HCT116 (cell line): ENCODE measurements around the gene JAM3. TPM values are rescaled to one million over a fixed set of nuclear protein-coding genes. Genes with fewer than 3 reads are reported as not detected.

Experiments
- ATAC-seq: fragments of 200-7000 bp; cut with Tn5 transposase; 2 replicates; pipeline ENCODE4 v1.9.1; 2020; ENCODE audit warnings: mild to moderate bottlenecking, moderate library complexity
- BruUV-seq: library from RNA; stranded (reverse); fragments of 400-500 nt; replicated peaks from 2 replicates; lab custom pipeline; 2021; lab: Mats Ljungman, UMichigan
- CTCF ChIA-PET: fragments of 300-600 bp; sonication (Branson Sonifier 250); formaldehyde crosslinking; loops from one replicate; lab custom pipeline; 2021; ENCODE audit warnings: antibody characterized with exemption; lab: Charles Lee
- POLR2A ChIA-PET: fragments of 300-600, 350-600 bp; sonication (Branson Sonifier 250); formaldehyde crosslinking; loops from one replicate; lab custom pipeline; 2021; ENCODE audit warnings: antibody characterized with exemption; lab: Charles Lee
- RAD21 ChIA-PET, 2 experiments: fragments of 300-600 bp; sonication (Branson Sonifier 250); formaldehyde crosslinking; loops; one replicate each; lab custom pipeline; 2023; ENCODE audit warnings: low total read pairs in 2 of 2; ENCODE audit not compliant: uncharacterized antibody in 2 of 2, unreplicated experiment in 2 of 2, low non-redundant PET in 1 of 2; lab: Charles Lee
- DNase-seq: peaks from one replicate; pipeline ENCODE4 v3.0.0-alpha.2; 2010; ENCODE audit warnings: low read depth, low spot score
- H2AFZ ChIP-seq: fragments of 200-600 bp; shearing (Covaris generic), sonication (generic); 2 replicates; pipeline ENCODE4 v1.6.1; 2017; ENCODE audit warnings: low read depth, mixed run types, mixed read lengths, antibody characterized with exemption, low read length; ENCODE audit not compliant: poor library complexity, severe bottlenecking
- H3K27ac ChIP-seq: 2 replicates; pipeline ENCODE4 v1.5.1; 2012; ENCODE audit warnings: low read depth, low read length
- H3K27me3 ChIP-seq: fragments of 200-600 bp; sonication (generic); 2 replicates; pipeline ENCODE4 v1.6.1; 2016; ENCODE audit warnings: mixed run types, low read length, mixed read lengths; ENCODE audit not compliant: insufficient read depth
- H3K36me3 ChIP-seq, 2 experiments: fragments of 200-500 bp in 1 of 2; fragments of 200-600 bp in 1 of 2; sonication (Bioruptor generic) in 1 of 2; sonication (generic) in 1 of 2; 2 replicates each; pipeline versions ENCODE4 v1.5.1 to v1.6.1; 2014 to 2016; ENCODE audit warnings: low read length in 2 of 2, inconsistent platforms in 1 of 2, mixed read lengths in 1 of 2, mixed run types in 1 of 2; ENCODE audit not compliant: insufficient read depth in 2 of 2, control insufficient read depth in 1 of 2
- H3K4me1 ChIP-seq, 2 experiments: fragments of 200-600 bp in 1 of 2; sonication (generic) in 1 of 2; 2 replicates each; pipeline versions ENCODE4 v1.5.1 to v1.6.1; 2012 to 2017; ENCODE audit warnings: low read length in 2 of 2, inconsistent platforms in 1 of 2, mild to moderate bottlenecking in 1 of 2, mixed read lengths in 1 of 2, mixed run types in 1 of 2, moderate library complexity in 1 of 2; ENCODE audit not compliant: insufficient read depth in 2 of 2, control insufficient read depth in 1 of 2
- H3K4me2 ChIP-seq: fragments of 200-600 bp; sonication (generic); 2 replicates; pipeline ENCODE4 v1.6.1; 2017; ENCODE audit warnings: mixed run types, low read length, mixed read lengths
- H3K4me3 ChIP-seq, 2 experiments: fragments of 200-600 bp in 1 of 2; sonication (generic) in 1 of 2; replicated peaks in 1 of 2; 2 replicates each; pipeline ENCODE4 v1.5.1; 2011 to 2016; ENCODE audit warnings: low read length in 2 of 2, control low read depth in 1 of 2, low read depth in 1 of 2, mild to moderate bottlenecking in 1 of 2, mixed read lengths in 1 of 2, mixed run types in 1 of 2
- H3K79me2 ChIP-seq: fragments of 200-600 bp; sonication (generic); 2 replicates; pipeline ENCODE4 v1.6.1; 2017; ENCODE audit warnings: mild to moderate bottlenecking, mixed run types, low read length, moderate library complexity, mixed read lengths; ENCODE audit not compliant: insufficient read depth
- H3K9ac ChIP-seq: fragments of 200-600 bp; sonication (generic); 2 replicates; pipeline ENCODE4 v1.6.1; 2016; ENCODE audit warnings: low read length, mixed read lengths
- H3K9me2 ChIP-seq: fragments of 200-600 bp; sonication (generic), shearing (Covaris generic); 2 replicates; pipeline ENCODE4 v1.6.1; 2017; ENCODE audit warnings: mixed run types, mild to moderate bottlenecking, moderate library complexity; ENCODE audit not compliant: insufficient read depth
- H3K9me3 ChIP-seq, 2 experiments: fragments of 200-500 bp in 1 of 2; fragments of 200-600 bp in 1 of 2; sonication (Bioruptor generic) in 1 of 2; sonication (generic) in 1 of 2; 2 replicates each; pipeline ENCODE4 v1.6.1; 2014 to 2017; ENCODE audit warnings: low read length in 2 of 2, mixed read lengths in 2 of 2, inconsistent platforms in 1 of 2, low read depth in 1 of 2, mild to moderate bottlenecking in 1 of 2, mixed run types in 1 of 2, moderate library complexity in 1 of 2; ENCODE audit not compliant: control insufficient read depth in 1 of 2, insufficient read depth in 1 of 2
- H4K20me1 ChIP-seq: fragments of 200-600 bp; sonication (generic), shearing (Covaris generic); 2 replicates; pipeline ENCODE4 v1.6.1; 2017; ENCODE audit warnings: mixed run types, mild to moderate bottlenecking, moderate library complexity; ENCODE audit not compliant: insufficient read depth
- CTCF ChIP-seq, 3 experiments: fragments of 200-600 bp in 1 of 3; sonication (generic) in 1 of 3; IDR thresholded peaks in 2 of 3; conservative IDR thresholded peaks in 1 of 3; 2 replicates each; pipeline ENCODE4 v1.5.1; 2012 to 2017; ENCODE audit warnings: low read depth in 2 of 3, low read length in 2 of 3, antibody characterized with exemption in 1 of 3, borderline replicate concordance in 1 of 3, control low read depth in 1 of 3, mild to moderate bottlenecking in 1 of 3, mixed read lengths in 1 of 3, mixed run types in 1 of 3, moderate library complexity in 1 of 3; ENCODE audit not compliant: insufficient read depth in 1 of 3
- EZH2 ChIP-seq: fragments of 200-600 bp; sonication (generic); IDR thresholded peaks from 2 replicates; pipeline ENCODE4 v1.6.1; 2017; ENCODE audit warnings: antibody characterized with exemption, mixed run types
- FOSL1 ChIP-seq: IDR thresholded peaks from 2 replicates; pipeline ENCODE4 v1.6.1; 2012; ENCODE audit warnings: low read depth
- JUND ChIP-seq: IDR thresholded peaks from 2 replicates; pipeline ENCODE4 v1.6.1; 2012
- POLR2A ChIP-seq: IDR thresholded peaks from 2 replicates; pipeline ENCODE4 v1.7.0; 2011; ENCODE audit warnings: borderline replicate concordance; ENCODE audit not compliant: insufficient read depth, insufficient read length; ENCODE audit errors: extremely low read depth
- POLR2AphosphoS5 ChIP-seq: IDR thresholded peaks from 2 replicates; pipeline ENCODE4 v1.6.1; 2011; ENCODE audit warnings: mild to moderate bottlenecking, low read depth, low read length, moderate library complexity
- RAD21 ChIP-seq: IDR thresholded peaks from 2 replicates; pipeline ENCODE4 v1.6.1; 2012; ENCODE audit warnings: low read depth, mild to moderate bottlenecking
- REST ChIP-seq: IDR thresholded peaks from 2 replicates; pipeline ENCODE4 v1.6.1; 2012; ENCODE audit warnings: low read depth
- TCF7L2 ChIP-seq: IDR thresholded peaks from 2 replicates; pipeline ENCODE4 v1.7.0; 2011; ENCODE audit warnings: borderline replicate concordance, inconsistent platforms; ENCODE audit not compliant: insufficient read depth, insufficient read length; ENCODE audit errors: extremely low read depth
- ZNF274 ChIP-seq: fragments of 200-500 bp; sonication (Bioruptor generic); IDR thresholded peaks from 2 replicates; pipeline ENCODE4 v1.6.1; 2014; ENCODE audit warnings: mild to moderate bottlenecking, low read depth, low read length, inconsistent platforms
- intact Hi-C: fragments of 100-400 bp; cut with micrococcal nuclease; formaldehyde crosslinking; loops from 2 replicates; pipeline ENCODE4 v1.10.0; 2022
- total RNA-seq: library from RNA; stranded (reverse); gene quantifications from one replicate; pipeline ENCODE4 v1.2.1, GENCODE V29; 2021; ENCODE audit not compliant: unreplicated experiment

The JAM3 gene
- total RNA-seq, 1 experiment from 2014 or later = 0.25 TPM

- no peak overlapping the region for H3K9ac ChIP-seq
- no peak for ATAC-seq
- ChIA-PET POLR2A (no interaction called here), RAD21 (no interaction called here), CTCF (interaction anchor here (1.0 kb wide), 1 partner anchor 8 kb away, joined by 3 read pairs; no protein-coding TSS in a partner anchor)
- BruUV-seq = no TSS peak
- no peaks in the 10 kb centered on the region for H3K9me2 ChIP-seq
- no peak for TF ChIP-seq ZNF274
- no peak for TF ChIP-seq POLR2A
- TF ChIP-seq RAD21 = no peak
- no peak for TF ChIP-seq TCF7L2
- TF ChIP-seq REST = no peak
- TF ChIP-seq EZH2 = no peak
- TF ChIP-seq POLR2AphosphoS5 = no peak
- no peak for TF ChIP-seq JUND
- TF ChIP-seq CTCF (IDR thresholded peaks at IDR 0.05 in 2 of 3, conservative IDR thresholded peaks at IDR 0.05 in 1 of 3; ENCODE audit: borderline replicate concordance in 1 of 3, insufficient read depth in 1 of 3, low read depth in 2 of 3, low read length in 2 of 3) = no peak
- TF ChIP-seq FOSL1 = no peak
- no peak overlapping the region for H3K4me3 ChIP-seq
- intact Hi-C loops = no loop called here
- no peaks in the 10 kb centered on the region for H3K79me2 ChIP-seq
- H3K4me2 ChIP-seq = no peak overlapping the region
- no peak for DNase-seq
- H3K36me3 ChIP-seq = no peaks in the 10 kb centered on the region
- H3K9me3 ChIP-seq = no peaks in the 10 kb centered on the region
- peaks cover 0 to 3% of the 10 kb centered on the region in 2 experiments; a peak in 1 of 4 replicates for H3K4me1 ChIP-seq
- peaks cover 59% of the 10 kb centered on the region for H3K27me3 ChIP-seq
- no peaks in the 10 kb centered on the region for H4K20me1 ChIP-seq
- no peak overlapping the region for H3K27ac ChIP-seq
- no peak overlapping the region for H2AFZ ChIP-seq
Observed at GRCh38 chr11:134019500-134019899, 49.4 kb upstream of the JAM3 start.
